Measurements from ENCODE around the gene NKAIN4. TPM values are rescaled to one million over a fixed set of nuclear protein-coding genes. Genes with fewer than 3 reads are reported as not detected.
A peak's percentile ranks its signal among the peaks of the same experiment; 100 is the strongest.

The NKAIN4 gene
- total RNA-seq, 2 experiments from 2014 or later = not detected

DNA sequence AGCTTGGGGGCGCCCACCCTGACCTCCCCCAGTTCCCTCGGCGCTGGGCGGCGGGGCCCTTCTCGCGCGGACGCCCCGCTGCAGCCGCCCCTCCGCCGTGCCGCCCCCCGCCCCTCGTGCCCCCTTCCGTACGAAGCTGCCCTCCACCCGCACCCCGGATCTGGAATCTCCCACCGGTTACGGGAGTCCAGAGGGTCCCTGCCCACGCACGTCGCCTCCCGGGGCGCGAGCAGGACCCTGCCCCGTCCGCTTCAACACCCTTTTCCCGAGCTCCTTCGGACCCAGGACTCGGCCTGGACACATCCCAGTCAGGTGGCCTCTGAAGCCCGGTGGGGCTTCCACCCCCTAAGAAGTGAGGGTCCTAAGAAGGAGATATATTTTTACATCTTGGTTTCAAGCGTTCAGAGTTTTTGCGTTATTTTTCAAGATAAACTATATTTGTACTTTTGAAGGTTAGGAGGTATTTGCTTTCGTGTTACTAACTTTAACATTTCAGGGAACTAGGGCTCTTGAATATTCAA lies 18.9 kb upstream of the NKAIN4 start:
- intact Hi-C loops (cut with micrococcal nuclease; ENCODE audit: unreplicated experiment) = loop anchor here (5.0 kb wide), 1 partner anchor 56 kb away; the partner anchor contains the start of gene YTHDF1
- Histone ChIP-seq H2AFZ (ENCODE audit: low read length) (peak overlapping the region; percentile 70; the same call in 1 of the 2 replicates), H3K4me1 (ENCODE audit: insufficient read depth, low read length, poor library complexity, severe bottlenecking) (peaks cover 17% of the 10 kb centered on the region), H3K79me2 (ENCODE audit: insufficient read depth, low read depth, low read length) (peaks cover 24% of the 10 kb centered on the region), H3K9me2 (ENCODE audit: insufficient read depth, low read length) (no peaks in the 10 kb centered on the region), H3K36me3 (ENCODE audit: insufficient read depth, low read length) (peaks cover 23% of the 10 kb centered on the region; the same call in 1 of the 2 replicates), H3K9me3 (ENCODE audit: low read length) (no peaks in the 10 kb centered on the region), H3K4me2 (ENCODE audit: low read length) (peak overlapping the region; percentile 90), H4K20me1 (ENCODE audit: insufficient read depth, low read length) (peaks cover 10% of the 10 kb centered on the region; the same call in 1 of the 2 replicates), H3K27ac (ENCODE audit: low read depth, low read length, poor library complexity, severe bottlenecking) (peak overlapping the region; percentile 4), H3K4me3 (ENCODE audit: low read depth, low read length, poor library complexity, severe bottlenecking) (peak overlapping the region; percentile 100)
- DNase-seq (ENCODE audit: low spot score) = no peak
- ChIA-PET CTCF (ENCODE audit: unreplicated experiment) (interaction anchor here (0.5 kb wide), 1 partner anchor 28 kb away, joined by 3 read pairs; no protein-coding TSS in a partner anchor), POLR2A (no interaction called here)
- no TSS peak for BruUV-seq (replicated peaks)
- TF ChIP-seq EZH2phosphoT487 (IDR thresholded peaks at IDR 0.05; ENCODE audit: borderline replicate concordance, low read depth, low read length) = no peak
- TF ChIP-seq, protein P1, sequence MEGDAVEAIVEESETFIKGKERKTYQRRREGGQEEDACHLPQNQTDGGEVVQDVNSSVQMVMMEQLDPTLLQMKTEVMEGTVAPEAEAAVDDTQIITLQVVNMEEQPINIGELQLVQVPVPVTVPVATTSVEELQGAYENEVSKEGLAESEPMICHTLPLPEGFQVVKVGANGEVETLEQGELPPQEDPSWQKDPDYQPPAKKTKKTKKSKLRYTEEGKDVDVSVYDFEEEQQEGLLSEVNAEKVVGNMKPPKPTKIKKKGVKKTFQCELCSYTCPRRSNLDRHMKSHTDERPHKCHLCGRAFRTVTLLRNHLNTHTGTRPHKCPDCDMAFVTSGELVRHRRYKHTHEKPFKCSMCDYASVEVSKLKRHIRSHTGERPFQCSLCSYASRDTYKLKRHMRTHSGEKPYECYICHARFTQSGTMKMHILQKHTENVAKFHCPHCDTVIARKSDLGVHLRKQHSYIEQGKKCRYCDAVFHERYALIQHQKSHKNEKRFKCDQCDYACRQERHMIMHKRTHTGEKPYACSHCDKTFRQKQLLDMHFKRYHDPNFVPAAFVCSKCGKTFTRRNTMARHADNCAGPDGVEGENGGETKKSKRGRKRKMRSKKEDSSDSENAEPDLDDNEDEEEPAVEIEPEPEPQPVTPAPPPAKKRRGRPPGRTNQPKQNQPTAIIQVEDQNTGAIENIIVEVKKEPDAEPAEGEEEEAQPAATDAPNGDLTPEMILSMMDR (conservative IDR thresholded peaks at IDR 0.05; ENCODE audit: low read length) = no peak

- Histone ChIP-seq H3K79me2 (ENCODE audit: insufficient read depth, low read depth, low read length) (peaks cover 24% of the 10 kb centered on the region), H3K4me2 (ENCODE audit: low read length) (peak within 1 kb of the TSS; percentile 90), H2AFZ (ENCODE audit: low read length) (peak within 1 kb of the TSS; percentile 70; the same call in 1 of the 2 replicates), H3K4me1 (ENCODE audit: insufficient read depth, low read length, poor library complexity, severe bottlenecking) (peaks cover 17% of the 10 kb centered on the region), H3K9me3 (ENCODE audit: low read length) (no peaks in the 10 kb centered on the region), H3K27ac (ENCODE audit: low read depth, low read length, poor library complexity, severe bottlenecking) (peak within 1 kb of the TSS; percentile 4), H3K9me2 (ENCODE audit: insufficient read depth, low read length) (no peaks in the 10 kb centered on the region), H3K36me3 (ENCODE audit: insufficient read depth, low read length) (peaks cover 16% of the 10 kb centered on the region; the same call in 1 of the 2 replicates), H3K4me3 (ENCODE audit: low read depth, low read length, poor library complexity, severe bottlenecking) (peak within 1 kb of the TSS; percentile 100), H4K20me1 (ENCODE audit: insufficient read depth, low read length) (peaks cover 10% of the 10 kb centered on the region; the same call in 1 of the 2 replicates)
- TF ChIP-seq EZH2phosphoT487 (IDR thresholded peaks at IDR 0.05; ENCODE audit: borderline replicate concordance, low read depth, low read length) = no peak
- TF ChIP-seq, protein P1 (conservative IDR thresholded peaks at IDR 0.05; ENCODE audit: low read length) = no peak
- ChIA-PET CTCF (ENCODE audit: unreplicated experiment) (interaction anchor here (0.5 to 0.6 kb wide), 2 partner anchors 27 to 1579 kb away, joined by 3 read pairs; no protein-coding TSS in a partner anchor), POLR2A (no interaction called here)
- peak; percentile 92 for DNase-seq (ENCODE audit: low spot score)
- intact Hi-C loops (cut with micrococcal nuclease; ENCODE audit: unreplicated experiment) = loop anchor here (5.0 kb wide), 1 partner anchor 55 kb away; the partner anchor contains the start of gene YTHDF1
- no TSS peak for BruUV-seq (replicated peaks)
These were observed 18.1 kb upstream of the NKAIN4 start, which contains the start of gene ARFGAP1 for GRCh38 chr20:63272105-63273058. Gene ARFGAP1, plus strand, starts transcription at chr20:63272813. Its CDS starts 2,768 bp downstream, at chr20:63275581.

Measured in OCI-LY7 (cell line).